ENCODE data around the gene LSM6.

Gene LSM6

DNA sequence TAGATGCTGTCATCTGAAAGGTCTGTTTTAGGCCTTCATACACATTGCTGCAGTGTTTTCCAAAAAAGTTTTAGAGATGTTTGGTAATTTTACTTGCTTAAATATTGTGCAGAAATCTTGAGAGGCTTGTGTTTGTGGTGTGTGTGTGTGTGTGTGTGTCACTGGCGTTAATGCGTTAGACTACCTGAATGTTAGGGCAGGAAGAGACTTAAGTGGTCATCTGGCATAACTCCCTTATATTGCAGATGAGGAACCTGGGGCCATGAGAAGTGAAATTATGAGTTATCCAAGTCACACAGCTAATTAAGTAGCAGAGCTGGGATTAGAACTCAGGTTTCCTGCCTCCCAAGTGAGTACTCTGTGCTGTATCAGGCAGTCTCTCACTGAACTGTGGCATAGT, 1.4 kb downstream of the LSM6 start:
- TF ChIP-seq POLR2AphosphoS5 (IDR thresholded peaks at IDR 0.05; ENCODE audit: low read depth) = no peak
- TF ChIP-seq GABPA (IDR thresholded peaks at IDR 0.05; ENCODE audit: low read depth) = no peak
- no peak for TF ChIP-seq CTCF (IDR thresholded peaks at IDR 0.05; ENCODE audit: insufficient read depth, low read length)
- TF ChIP-seq, protein P1, sequence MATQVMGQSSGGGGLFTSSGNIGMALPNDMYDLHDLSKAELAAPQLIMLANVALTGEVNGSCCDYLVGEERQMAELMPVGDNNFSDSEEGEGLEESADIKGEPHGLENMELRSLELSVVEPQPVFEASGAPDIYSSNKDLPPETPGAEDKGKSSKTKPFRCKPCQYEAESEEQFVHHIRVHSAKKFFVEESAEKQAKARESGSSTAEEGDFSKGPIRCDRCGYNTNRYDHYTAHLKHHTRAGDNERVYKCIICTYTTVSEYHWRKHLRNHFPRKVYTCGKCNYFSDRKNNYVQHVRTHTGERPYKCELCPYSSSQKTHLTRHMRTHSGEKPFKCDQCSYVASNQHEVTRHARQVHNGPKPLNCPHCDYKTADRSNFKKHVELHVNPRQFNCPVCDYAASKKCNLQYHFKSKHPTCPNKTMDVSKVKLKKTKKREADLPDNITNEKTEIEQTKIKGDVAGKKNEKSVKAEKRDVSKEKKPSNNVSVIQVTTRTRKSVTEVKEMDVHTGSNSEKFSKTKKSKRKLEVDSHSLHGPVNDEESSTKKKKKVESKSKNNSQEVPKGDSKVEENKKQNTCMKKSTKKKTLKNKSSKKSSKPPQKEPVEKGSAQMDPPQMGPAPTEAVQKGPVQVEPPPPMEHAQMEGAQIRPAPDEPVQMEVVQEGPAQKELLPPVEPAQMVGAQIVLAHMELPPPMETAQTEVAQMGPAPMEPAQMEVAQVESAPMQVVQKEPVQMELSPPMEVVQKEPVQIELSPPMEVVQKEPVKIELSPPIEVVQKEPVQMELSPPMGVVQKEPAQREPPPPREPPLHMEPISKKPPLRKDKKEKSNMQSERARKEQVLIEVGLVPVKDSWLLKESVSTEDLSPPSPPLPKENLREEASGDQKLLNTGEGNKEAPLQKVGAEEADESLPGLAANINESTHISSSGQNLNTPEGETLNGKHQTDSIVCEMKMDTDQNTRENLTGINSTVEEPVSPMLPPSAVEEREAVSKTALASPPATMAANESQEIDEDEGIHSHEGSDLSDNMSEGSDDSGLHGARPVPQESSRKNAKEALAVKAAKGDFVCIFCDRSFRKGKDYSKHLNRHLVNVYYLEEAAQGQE (IDR thresholded peaks at IDR 0.05; ENCODE audit: insufficient replicate concordance, low read depth) = no peak
- no peak for TF ChIP-seq SPI1 (IDR thresholded peaks at IDR 0.05; ENCODE audit: borderline replicate concordance, low read depth)
- peak in 1 of 2 experiments; percentile 16 for DNase-seq (ENCODE audit: low read depth in 1 of 2, low spot score in 1 of 2)
- Histone ChIP-seq H3K4me3 (replicated peaks; ENCODE audit: insufficient read depth, low read length) (peak overlapping the region; percentile 83), H3K27me3 (ENCODE audit: insufficient read depth, poor library complexity, severe bottlenecking) (no peaks in the 10 kb centered on the region), H3K27ac (replicated peaks) (peak overlapping the region; percentile 83; the same call in 1 of the 2 replicates)

- no peak overlapping the region for H3K27ac ChIP-seq (replicated peaks)
- no peak for DNase-seq (ENCODE audit: low read depth in 1 of 2, low spot score in 1 of 2)
- TF ChIP-seq SPI1 (IDR thresholded peaks at IDR 0.05; ENCODE audit: borderline replicate concordance, low read depth) (no peak), CTCF (IDR thresholded peaks at IDR 0.05; ENCODE audit: insufficient read depth, low read length) (no peak), POLR2AphosphoS5 (IDR thresholded peaks at IDR 0.05; ENCODE audit: low read depth) (no peak), GABPA (IDR thresholded peaks at IDR 0.05; ENCODE audit: low read depth) (no peak)
- TF ChIP-seq, protein P1 (IDR thresholded peaks at IDR 0.05; ENCODE audit: insufficient replicate concordance, low read depth) = no peak
- H3K27me3 ChIP-seq (ENCODE audit: insufficient read depth, poor library complexity, severe bottlenecking) = no peaks in the 10 kb centered on the region
- no peak overlapping the region for H3K4me3 ChIP-seq (replicated peaks; ENCODE audit: insufficient read depth, low read length)
These were observed 2.6 kb downstream of the LSM6 start for GRCh38 chr4:146178126-146178525.

GRCh38 chr4:146179784-146180370, 4.4 kb downstream of the LSM6 start:
- no peak overlapping the region for H3K27ac ChIP-seq (replicated peaks)
- DNase-seq (ENCODE audit: low read depth in 1 of 2, low spot score in 1 of 2) = no peak
- no peaks in the 10 kb centered on the region for H3K27me3 ChIP-seq (ENCODE audit: insufficient read depth, poor library complexity, severe bottlenecking)
- no peak overlapping the region for H3K4me3 ChIP-seq (replicated peaks; ENCODE audit: insufficient read depth, low read length)
- TF ChIP-seq, protein P1 (IDR thresholded peaks at IDR 0.05; ENCODE audit: insufficient replicate concordance, low read depth) = no peak
- TF ChIP-seq POLR2AphosphoS5 (IDR thresholded peaks at IDR 0.05; ENCODE audit: low read depth) (no peak), SPI1 (IDR thresholded peaks at IDR 0.05; ENCODE audit: borderline replicate concordance, low read depth) (no peak), GABPA (IDR thresholded peaks at IDR 0.05; ENCODE audit: low read depth) (no peak), CTCF (IDR thresholded peaks at IDR 0.05; ENCODE audit: insufficient read depth, low read length) (no peak)

Measured in HL-60 (cell line).